Measurements from ENCODE around the gene SRM. TPM values are rescaled to one million over a fixed set of nuclear protein-coding genes. Genes with fewer than 3 reads are reported as not detected.

The SRM gene
- total RNA-seq, 1 donor from 2014 or later, result 117 TPM

DNA sequence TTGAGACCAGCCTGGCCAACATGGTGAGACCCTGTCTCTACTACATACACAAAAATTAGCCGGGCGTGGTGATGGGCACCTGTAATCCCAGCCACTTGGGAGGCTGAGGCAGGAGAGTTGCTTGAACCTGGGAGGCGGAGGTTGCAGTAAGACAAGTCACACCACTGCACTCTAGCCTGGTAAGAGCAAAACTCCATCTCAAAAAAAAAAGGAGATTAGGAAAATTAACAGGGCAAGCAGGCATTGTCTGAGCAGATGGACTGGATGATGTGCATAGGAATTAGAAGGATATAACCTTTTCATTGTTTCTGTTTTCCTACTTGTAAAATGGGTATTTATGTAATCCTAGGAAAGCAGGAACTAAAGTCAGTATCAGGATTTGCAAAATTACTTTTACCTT, 31.8 kb downstream of the SRM start:
- Mint-ChIP-seq H3K4me1 (ENCODE audit: unreplicated experiment) (no peaks in the 10 kb centered on the region), H3K4me3 (ENCODE audit: unreplicated experiment) (no peak overlapping the region), H3K27ac (ENCODE audit: unreplicated experiment) (no peak overlapping the region), H3K36me3 (ENCODE audit: unreplicated experiment) (peaks cover 34% of the 10 kb centered on the region), H3K27me3 (ENCODE audit: unreplicated experiment) (no peaks in the 10 kb centered on the region), H3K9me3 (ENCODE audit: unreplicated experiment) (no peaks in the 10 kb centered on the region)
- no peak for DNase-seq (ENCODE audit: extremely low spot score, unreplicated experiment)
- TF ChIP-seq, protein P1, sequence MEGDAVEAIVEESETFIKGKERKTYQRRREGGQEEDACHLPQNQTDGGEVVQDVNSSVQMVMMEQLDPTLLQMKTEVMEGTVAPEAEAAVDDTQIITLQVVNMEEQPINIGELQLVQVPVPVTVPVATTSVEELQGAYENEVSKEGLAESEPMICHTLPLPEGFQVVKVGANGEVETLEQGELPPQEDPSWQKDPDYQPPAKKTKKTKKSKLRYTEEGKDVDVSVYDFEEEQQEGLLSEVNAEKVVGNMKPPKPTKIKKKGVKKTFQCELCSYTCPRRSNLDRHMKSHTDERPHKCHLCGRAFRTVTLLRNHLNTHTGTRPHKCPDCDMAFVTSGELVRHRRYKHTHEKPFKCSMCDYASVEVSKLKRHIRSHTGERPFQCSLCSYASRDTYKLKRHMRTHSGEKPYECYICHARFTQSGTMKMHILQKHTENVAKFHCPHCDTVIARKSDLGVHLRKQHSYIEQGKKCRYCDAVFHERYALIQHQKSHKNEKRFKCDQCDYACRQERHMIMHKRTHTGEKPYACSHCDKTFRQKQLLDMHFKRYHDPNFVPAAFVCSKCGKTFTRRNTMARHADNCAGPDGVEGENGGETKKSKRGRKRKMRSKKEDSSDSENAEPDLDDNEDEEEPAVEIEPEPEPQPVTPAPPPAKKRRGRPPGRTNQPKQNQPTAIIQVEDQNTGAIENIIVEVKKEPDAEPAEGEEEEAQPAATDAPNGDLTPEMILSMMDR (IDR thresholded peaks at IDR 0.05), result no peak

- TF ChIP-seq, protein P1 (IDR thresholded peaks at IDR 0.05), result no peak
- no peak for DNase-seq (ENCODE audit: extremely low spot score, unreplicated experiment)
- Mint-ChIP-seq H3K4me1 (ENCODE audit: unreplicated experiment) (no peaks in the 10 kb centered on the region), H3K27ac (ENCODE audit: unreplicated experiment) (no peak overlapping the region), H3K4me3 (ENCODE audit: unreplicated experiment) (no peak overlapping the region), H3K36me3 (ENCODE audit: unreplicated experiment) (peaks cover 39% of the 10 kb centered on the region), H3K9me3 (ENCODE audit: unreplicated experiment) (no peaks in the 10 kb centered on the region), H3K27me3 (ENCODE audit: unreplicated experiment) (no peaks in the 10 kb centered on the region)
Measured at GRCh38 chr1:11027316-11027715, 32.5 kb downstream of the SRM start.

DNA sequence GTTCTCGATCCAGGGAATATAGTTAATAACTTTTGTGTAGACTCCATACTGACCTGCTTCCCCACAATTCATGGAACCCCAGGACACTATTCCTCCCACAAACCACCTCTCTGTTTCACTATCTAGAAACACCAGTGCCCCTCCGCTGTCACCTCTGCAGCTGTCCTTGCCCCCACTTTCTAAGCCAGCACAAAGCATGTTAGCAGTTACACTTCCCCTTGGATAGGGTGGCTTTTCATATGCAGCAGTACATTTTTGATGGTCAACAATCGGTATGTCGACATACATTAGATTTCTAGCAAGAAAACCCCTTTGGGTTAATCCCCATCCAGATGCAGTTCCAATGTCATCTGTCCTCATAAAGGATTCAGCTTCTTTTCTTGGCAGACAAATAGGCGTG, 32.9 kb downstream of the SRM start:
- Mint-ChIP-seq H3K4me1 (ENCODE audit: unreplicated experiment) (no peaks in the 10 kb centered on the region), H3K27ac (ENCODE audit: unreplicated experiment) (no peak overlapping the region), H3K9me3 (ENCODE audit: unreplicated experiment) (no peaks in the 10 kb centered on the region), H3K27me3 (ENCODE audit: unreplicated experiment) (no peaks in the 10 kb centered on the region), H3K36me3 (ENCODE audit: unreplicated experiment) (peaks cover 44% of the 10 kb centered on the region), H3K4me3 (ENCODE audit: unreplicated experiment) (no peak overlapping the region)
- DNase-seq (ENCODE audit: extremely low spot score, unreplicated experiment), result no peak
- TF ChIP-seq, protein P1 (IDR thresholded peaks at IDR 0.05), result no peak

GRCh38 chr1:11026052-11026451, 33.8 kb downstream of the SRM start:
- no peak overlapping the region for H3K4me3 Mint-ChIP-seq (ENCODE audit: unreplicated experiment)
- no peak overlapping the region for H3K27ac Mint-ChIP-seq (ENCODE audit: unreplicated experiment)
- no peak for DNase-seq (ENCODE audit: extremely low spot score, unreplicated experiment)

DNA sequence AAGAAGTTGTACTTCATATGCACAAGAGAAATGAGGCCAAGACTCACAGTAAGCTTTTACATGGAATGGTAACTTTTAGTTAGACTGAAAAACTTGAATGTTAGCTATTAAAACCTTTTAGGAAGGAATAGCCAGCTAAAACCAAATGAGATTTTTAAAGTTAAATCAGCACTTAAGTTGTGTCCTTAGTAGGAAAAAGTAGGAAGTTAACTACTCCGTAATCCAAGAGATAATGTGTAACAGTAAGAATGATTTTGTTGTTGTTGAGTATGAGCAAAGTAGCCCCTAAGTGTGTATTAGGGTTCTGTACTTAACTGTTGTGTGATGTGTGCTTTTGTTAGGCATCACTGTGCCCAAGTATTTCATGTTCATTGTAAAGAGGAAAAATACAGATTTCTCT, 34.2 kb downstream of the SRM start:
- TF ChIP-seq, protein P1 (IDR thresholded peaks at IDR 0.05), result no peak
- Mint-ChIP-seq H3K9me3 (ENCODE audit: unreplicated experiment) (no peaks in the 10 kb centered on the region), H3K27ac (ENCODE audit: unreplicated experiment) (no peak overlapping the region), H3K36me3 (ENCODE audit: unreplicated experiment) (peaks cover 51% of the 10 kb centered on the region), H3K4me3 (ENCODE audit: unreplicated experiment) (no peak overlapping the region), H3K4me1 (ENCODE audit: unreplicated experiment) (no peaks in the 10 kb centered on the region), H3K27me3 (ENCODE audit: unreplicated experiment) (no peaks in the 10 kb centered on the region)
- no peak for DNase-seq (ENCODE audit: extremely low spot score, unreplicated experiment)

More at GRCh38 chr1:11026052-11026451, 33.8 kb downstream of the SRM start:
- Mint-ChIP-seq H3K4me1 (ENCODE audit: unreplicated experiment) (no peaks in the 10 kb centered on the region), H3K27me3 (ENCODE audit: unreplicated experiment) (no peaks in the 10 kb centered on the region), H3K36me3 (ENCODE audit: unreplicated experiment) (peaks cover 52% of the 10 kb centered on the region), H3K9me3 (ENCODE audit: unreplicated experiment) (no peaks in the 10 kb centered on the region)
- TF ChIP-seq, protein P1 (IDR thresholded peaks at IDR 0.05), result no peak
